Prostate gland (tissue), 2 donors: ENCODE measurements around the gene PTGDS.

ENCODE experiments used
- POLR2A ChIP-seq: fragments of 450-650 bp; IDR thresholded peaks from one replicate; pipeline ENCODE4 v1.6.1; 2016; ENCODE audit warnings: antibody characterized with exemption, mild to moderate bottlenecking
- POLR2AphosphoS5 ChIP-seq: sonication (generic); formaldehyde crosslinking; IDR thresholded peaks from one replicate; pipeline ENCODE4 v1.6.1; 2017; ENCODE audit warnings: antibody characterized with exemption
- TF ChIP-seq, protein P1 (sequence below), 4 experiments: fragments of 200-600 bp in 2 of 4; fragments of 450-650 bp in 2 of 4; sonication (generic) in 2 of 4; IDR thresholded peaks; 1 replicate in 3 of 4; 2 replicates in 1 of 4; pipeline ENCODE4 v1.5.1; 2016 to 2019; ENCODE audit warnings: antibody characterized with exemption in 4 of 4, mild to moderate bottlenecking in 2 of 4, moderate library complexity in 2 of 4

DNA sequence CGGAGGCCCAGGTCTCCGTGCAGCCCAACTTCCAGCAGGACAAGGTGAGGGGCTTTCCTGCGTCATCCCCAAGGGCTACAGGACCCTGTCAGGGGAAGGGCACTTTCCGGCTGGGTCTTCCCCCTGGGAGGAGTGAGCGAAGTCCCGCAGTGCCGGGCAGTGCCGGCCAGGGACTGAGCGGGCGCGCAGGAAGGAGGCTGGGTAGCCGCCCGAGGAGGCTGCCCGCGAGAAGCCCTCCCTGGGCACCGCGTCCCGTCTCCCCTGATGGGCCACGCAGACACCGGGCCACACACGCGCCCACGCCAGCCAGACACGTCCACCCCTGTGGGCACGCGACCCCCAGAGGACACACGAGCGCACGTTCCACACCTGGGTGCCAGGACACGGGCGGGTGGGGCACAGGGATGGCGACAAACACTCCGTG, 357 bp downstream of the PTGDS start:
- TF ChIP-seq, protein P1, sequence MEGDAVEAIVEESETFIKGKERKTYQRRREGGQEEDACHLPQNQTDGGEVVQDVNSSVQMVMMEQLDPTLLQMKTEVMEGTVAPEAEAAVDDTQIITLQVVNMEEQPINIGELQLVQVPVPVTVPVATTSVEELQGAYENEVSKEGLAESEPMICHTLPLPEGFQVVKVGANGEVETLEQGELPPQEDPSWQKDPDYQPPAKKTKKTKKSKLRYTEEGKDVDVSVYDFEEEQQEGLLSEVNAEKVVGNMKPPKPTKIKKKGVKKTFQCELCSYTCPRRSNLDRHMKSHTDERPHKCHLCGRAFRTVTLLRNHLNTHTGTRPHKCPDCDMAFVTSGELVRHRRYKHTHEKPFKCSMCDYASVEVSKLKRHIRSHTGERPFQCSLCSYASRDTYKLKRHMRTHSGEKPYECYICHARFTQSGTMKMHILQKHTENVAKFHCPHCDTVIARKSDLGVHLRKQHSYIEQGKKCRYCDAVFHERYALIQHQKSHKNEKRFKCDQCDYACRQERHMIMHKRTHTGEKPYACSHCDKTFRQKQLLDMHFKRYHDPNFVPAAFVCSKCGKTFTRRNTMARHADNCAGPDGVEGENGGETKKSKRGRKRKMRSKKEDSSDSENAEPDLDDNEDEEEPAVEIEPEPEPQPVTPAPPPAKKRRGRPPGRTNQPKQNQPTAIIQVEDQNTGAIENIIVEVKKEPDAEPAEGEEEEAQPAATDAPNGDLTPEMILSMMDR (IDR thresholded peaks at IDR 0.05): no peak
- no peak for TF ChIP-seq POLR2A
- TF ChIP-seq POLR2AphosphoS5: no peak
